Parathyroid adenoma (tissue), 2 donors: Measurements from ENCODE around the gene SFRP5.

Experiments used
- H2AFZ ChIP-seq: fragments of 300-600 bp; sonication (generic); one replicate; pipeline ENCODE4 v1.7.0; 2017; ENCODE audit warnings: antibody characterized with exemption, mild to moderate bottlenecking
- H3K27ac ChIP-seq: fragments of 300-600 bp; sonication (generic); one replicate; pipeline ENCODE4 v1.7.0; 2017
- H3K27me3 ChIP-seq: fragments of 300-600 bp; sonication (generic); one replicate; pipeline ENCODE4 v1.7.0; 2017; ENCODE audit warnings: low read length; ENCODE audit not compliant: control insufficient read depth, insufficient read depth
- H3K36me3 ChIP-seq: fragments of 300-600 bp; sonication (generic); one replicate; pipeline ENCODE4 v1.7.0; 2017; ENCODE audit warnings: low read length; ENCODE audit not compliant: control insufficient read depth, insufficient read depth
- H3K4me1 ChIP-seq: fragments of 300-600 bp; sonication (generic); one replicate; pipeline ENCODE4 v1.7.0; 2017; ENCODE audit warnings: control low read depth
- H3K4me2 ChIP-seq: fragments of 300-600 bp; sonication (generic); one replicate; pipeline ENCODE4 v1.7.0; 2017; ENCODE audit warnings: low read length
- H3K4me3 ChIP-seq: fragments of 300-600 bp; sonication (generic); one replicate; pipeline ENCODE4 v1.7.0; 2017; ENCODE audit warnings: low read depth, low read length
- H3K79me2 ChIP-seq: fragments of 300-600 bp; sonication (generic); one replicate; pipeline ENCODE4 v1.7.0; 2017; ENCODE audit warnings: control low read depth
- H3K9ac ChIP-seq: fragments of 300-600 bp; sonication (generic); one replicate; pipeline ENCODE4 v1.7.0; 2017; ENCODE audit warnings: mild to moderate bottlenecking
- H3K9me3 ChIP-seq: fragments of 300-600 bp; sonication (generic); one replicate; pipeline ENCODE4 v1.7.0; 2017; ENCODE audit warnings: low read length; ENCODE audit not compliant: control insufficient read depth
- CTCF ChIP-seq: fragments of 300-600 bp; sonication (generic); IDR thresholded peaks from one replicate; pipeline ENCODE4 v1.7.0; 2017; ENCODE audit warnings: antibody characterized with exemption, mild to moderate bottlenecking
- donor health status: primary hyperparathyroidism.

The SFRP5 gene

GRCh38 chr10:97788552-97789442, 17.0 kb upstream of the SFRP5 start:
- H3K4me3 ChIP-seq, result no peak overlapping the region

GRCh38 chr10:97785731-97786130, 13.9 kb upstream of the SFRP5 start:
- Histone ChIP-seq H3K4me3 (no peak overlapping the region), H3K36me3 (no peaks in the 10 kb centered on the region), H3K4me1 (no peaks in the 10 kb centered on the region), H3K27me3 (no peaks in the 10 kb centered on the region), H3K9me3 (no peaks in the 10 kb centered on the region), H3K27ac (no peak overlapping the region), H3K79me2 (no peaks in the 10 kb centered on the region), H2AFZ (no peak overlapping the region), H3K9ac (no peak overlapping the region), H3K4me2 (no peak overlapping the region)
- no peak for TF ChIP-seq CTCF

More at GRCh38 chr10:97788552-97789442, 17.0 kb upstream of the SFRP5 start:
- TF ChIP-seq CTCF, result no peak
- Histone ChIP-seq H3K9ac (no peak overlapping the region), H3K79me2 (no peaks in the 10 kb centered on the region), H3K27ac (no peak overlapping the region), H3K4me2 (no peak overlapping the region), H3K36me3 (no peaks in the 10 kb centered on the region), H3K9me3 (no peaks in the 10 kb centered on the region), H3K4me1 (no peaks in the 10 kb centered on the region), H3K27me3 (no peaks in the 10 kb centered on the region), H2AFZ (no peak overlapping the region)

- no peak overlapping the region for H3K4me3 ChIP-seq
- no peak overlapping the region for H3K27ac ChIP-seq
- no peak overlapping the region for H3K9ac ChIP-seq
- H3K79me2 ChIP-seq, result no peaks in the 10 kb centered on the region
- no peaks in the 10 kb centered on the region for H3K4me1 ChIP-seq
- H3K27me3 ChIP-seq, result no peaks in the 10 kb centered on the region
- H3K9me3 ChIP-seq, result no peaks in the 10 kb centered on the region
- no peak for TF ChIP-seq CTCF
- H3K36me3 ChIP-seq, result no peaks in the 10 kb centered on the region
- H2AFZ ChIP-seq, result no peak overlapping the region
- no peak overlapping the region for H3K4me2 ChIP-seq
Observed at GRCh38 chr10:97785231-97785630, 13.4 kb upstream of the SFRP5 start.

GRCh38 chr10:97784200-97784810, 12.5 kb upstream of the SFRP5 start:
- H3K9ac ChIP-seq, result no peak overlapping the region
- H3K4me1 ChIP-seq, result no peaks in the 10 kb centered on the region
- TF ChIP-seq CTCF, result no peak
- H3K4me2 ChIP-seq, result no peak overlapping the region
- H3K79me2 ChIP-seq, result no peaks in the 10 kb centered on the region
- H3K36me3 ChIP-seq, result no peaks in the 10 kb centered on the region
- H3K27me3 ChIP-seq, result no peaks in the 10 kb centered on the region
- H3K9me3 ChIP-seq, result no peaks in the 10 kb centered on the region
- H2AFZ ChIP-seq, result no peak overlapping the region
- H3K27ac ChIP-seq, result no peak overlapping the region
- no peak overlapping the region for H3K4me3 ChIP-seq
